ENCODE results near the gene KCNQ4. TPM values are rescaled to one million over a fixed set of nuclear protein-coding genes. Genes with fewer than 3 reads are reported as not detected.

Gene KCNQ4
- total and polyA plus RNA-seq, 2 of the 13 experiments (the other 11 are each of a cell fraction or from before 2014, with no cell fraction given): 0.02 to 0.09 TPM

DNA sequence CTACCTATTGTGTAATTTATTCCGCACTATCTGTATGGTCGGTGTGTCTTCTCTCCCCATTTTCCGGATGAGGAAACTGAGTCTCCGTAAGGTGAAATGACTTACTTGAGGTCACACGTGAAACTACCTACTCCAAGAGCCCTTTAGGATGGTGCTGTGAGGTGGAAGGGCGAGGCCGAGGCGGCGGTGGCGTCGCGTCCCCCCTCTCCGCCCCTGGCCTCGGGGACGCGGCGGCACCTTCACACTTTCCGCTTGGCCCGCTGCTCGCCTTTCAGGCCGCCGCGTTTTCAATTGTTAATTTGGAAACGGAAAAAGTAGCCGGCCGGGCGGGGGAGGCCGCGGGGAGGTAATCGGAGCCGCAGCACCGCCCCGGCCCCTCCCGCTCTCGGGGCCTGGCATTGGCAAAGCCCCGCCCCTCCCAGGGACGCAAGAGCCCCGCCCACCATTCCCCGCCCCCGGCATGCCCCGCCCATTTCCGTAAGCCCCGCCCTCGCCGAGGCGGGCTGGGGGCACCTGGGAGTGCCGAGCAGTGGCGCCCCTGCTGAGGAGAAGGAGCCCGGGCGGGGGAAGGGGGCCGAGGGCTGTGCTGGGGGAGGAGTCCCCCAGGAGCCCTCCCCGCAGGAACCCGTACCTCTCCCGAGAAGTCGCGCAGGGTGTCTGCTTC lies 18.6 kb downstream of the KCNQ4 start (continued):
- TF ChIP-seq CHD4 (IDR thresholded peaks at IDR 0.05; ENCODE audit: borderline replicate concordance, low read length): 0 out of 2 replicates have a peak, but pooled peaks have one; percentile 27
- no peak for TF ChIP-seq ZNF557 (CRISPR knock-in tag; IDR thresholded peaks at IDR 0.05)
- TF ChIP-seq SP1 (IDR thresholded peaks at IDR 0.05): no peak
- TF ChIP-seq SP1 (CRISPR knock-in tag; IDR thresholded peaks at IDR 0.05): 0 out of 2 replicates have a peak, but pooled peaks have one; percentile 37
- TF ChIP-seq GABPB1 (CRISPR knock-in tag; IDR thresholded peaks at IDR 0.05): peak; percentile 45; the same call in 1 of the 2 replicates
- no peak for TF ChIP-seq ZNF589 (CRISPR knock-in tag; conservative IDR thresholded peaks at IDR 0.05)
- TF ChIP-seq RELA (CRISPR knock-in tag; IDR thresholded peaks at IDR 0.05): no peak
- no peak for TF ChIP-seq ARID5B (CRISPR knock-in tag; IDR thresholded peaks at IDR 0.05)
- no peak for TF ChIP-seq KIAA2018 (CRISPR knock-in tag; IDR thresholded peaks at IDR 0.05; ENCODE audit: borderline replicate concordance)
- no peak for TF ChIP-seq GPN1 (CRISPR knock-in tag; IDR thresholded peaks at IDR 0.05; ENCODE audit: borderline replicate concordance)
- TF ChIP-seq HNRNPL (IDR thresholded peaks at IDR 0.05; ENCODE audit: low read depth, low read length): no peak
- no peak for TF ChIP-seq MED1 (CRISPR knock-in tag; IDR thresholded peaks at IDR 0.05)
- TF ChIP-seq ESRRA (CRISPR knock-in tag; IDR thresholded peaks at IDR 0.05; ENCODE audit: low read depth): no peak
- no peak for TF ChIP-seq NCOR1 (IDR thresholded peaks at IDR 0.05; ENCODE audit: borderline replicate concordance, low read length)
- no peak for TF ChIP-seq ZNF615 (CRISPR knock-in tag; IDR thresholded peaks at IDR 0.05; ENCODE audit: borderline replicate concordance)
- TF ChIP-seq RCOR2 (CRISPR knock-in tag; IDR thresholded peaks at IDR 0.05): 0 out of 2 replicates have a peak, but pooled peaks have one; percentile 37
- no peak for TF ChIP-seq GLI4 (CRISPR knock-in tag; IDR thresholded peaks at IDR 0.05; ENCODE audit: borderline replicate concordance)
- TF ChIP-seq RARG (CRISPR knock-in tag; IDR thresholded peaks at IDR 0.05; ENCODE audit: low read depth): no peak
- TF ChIP-seq ZBTB7A (CRISPR knock-in tag; IDR thresholded peaks at IDR 0.05): no peak
- peak; percentile 75; the same call in 1 of the 2 replicates for TF ChIP-seq KDM1A (CRISPR knock-in tag; IDR thresholded peaks at IDR 0.05)

Data from HepG2 (cell line).